Stimulated activated CD4-positive, alpha-beta T cell treated with anti-CD3 and anti-CD28 coated beads, Interleukin-4, amount 100 ng/mL, for 24 hours (primary cell): ENCODE measurements around the gene LVRN.

Experiments used
- DNase-seq: peaks from one replicate; pipeline ENCODE4 v3.0.0-alpha.2; 2020

Gene LVRN

DNA sequence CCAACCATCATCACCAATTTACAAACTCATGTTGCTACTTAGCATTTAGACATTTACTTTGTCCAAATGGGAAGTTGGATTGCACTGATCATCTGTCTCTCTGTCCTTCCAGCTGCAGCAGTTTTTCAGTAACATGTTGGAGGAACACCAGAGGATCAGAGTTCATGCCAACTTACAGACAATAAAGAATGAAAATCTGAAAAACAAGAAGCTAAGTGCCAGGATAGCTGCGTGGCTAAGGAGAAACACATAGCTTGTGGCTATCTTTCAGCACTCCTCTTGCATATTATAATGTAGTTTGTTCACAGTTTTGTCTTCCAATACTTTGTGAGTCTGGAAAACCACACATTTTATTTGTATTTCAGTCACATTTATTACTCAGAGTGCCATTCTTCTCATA, 63.6 kb downstream of the LVRN start:
- DNase-seq, result no peak

DNA sequence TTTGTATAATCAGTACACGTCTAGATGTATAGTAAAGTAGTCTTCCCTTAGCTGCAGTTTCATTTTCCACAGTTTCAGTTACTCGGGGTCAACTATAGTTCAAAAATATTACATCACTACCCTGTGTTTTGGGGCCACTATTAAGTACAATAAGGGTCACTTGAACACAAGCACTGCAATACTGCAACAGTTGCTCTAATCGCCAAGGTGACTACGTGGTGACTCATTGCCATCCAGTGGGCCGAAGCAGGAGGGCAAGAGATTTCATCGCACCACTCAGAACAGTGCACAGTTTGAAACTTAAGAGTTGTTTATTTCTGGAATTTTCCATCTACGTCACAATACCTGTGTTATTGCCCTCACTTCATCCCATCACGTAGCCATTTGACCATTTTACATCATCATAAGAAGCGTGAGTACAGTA, 69.8 kb downstream of the LVRN start, which contains the start of gene ARL14EPL:
TSS of gene ARL14EPL (plus strand) at position 379 of the 424 bp plus-strand sequence. CDS start 18,994 bp downstream, outside the sequence.
- no peak for DNase-seq

DNA sequence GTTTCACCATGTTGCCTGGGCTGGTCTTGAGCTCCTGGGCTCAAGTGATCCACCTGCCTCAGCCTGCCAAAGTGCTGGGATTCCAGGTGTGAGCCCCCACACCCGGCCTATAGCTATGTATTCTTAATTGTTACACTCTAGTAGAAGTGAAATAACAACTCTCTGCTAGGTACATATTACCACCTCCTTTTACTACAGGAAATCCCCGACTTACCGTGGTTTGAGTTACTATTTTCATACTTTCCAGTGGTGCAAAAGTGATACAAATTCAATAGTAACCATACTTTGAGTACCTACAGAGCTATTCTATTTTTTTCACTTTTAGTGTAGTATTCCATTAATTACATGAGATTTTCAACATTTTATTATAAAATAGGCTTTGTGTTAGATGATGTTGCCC, 70.7 kb downstream of the LVRN start:
- no peak for DNase-seq

DNA sequence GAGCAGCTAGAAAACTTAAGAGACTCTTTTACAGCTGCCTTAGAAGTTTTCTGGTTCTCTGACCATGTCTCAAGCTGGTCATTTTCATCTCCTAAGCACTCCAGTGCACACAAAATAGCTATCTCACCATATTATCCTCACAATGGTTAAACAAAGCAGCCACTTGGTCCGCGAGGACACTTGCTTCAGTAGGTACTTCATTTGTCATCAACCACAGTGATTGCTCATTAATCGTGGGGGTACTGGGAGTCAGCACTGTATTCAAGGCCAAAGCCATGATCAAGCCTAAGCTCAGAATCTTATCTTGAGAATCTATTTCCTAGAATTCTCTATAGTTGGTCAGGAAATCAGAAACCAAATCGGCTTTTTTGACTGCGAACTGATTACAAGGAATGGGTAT, 72.8 kb downstream of the LVRN start:
- no peak for DNase-seq

DNA sequence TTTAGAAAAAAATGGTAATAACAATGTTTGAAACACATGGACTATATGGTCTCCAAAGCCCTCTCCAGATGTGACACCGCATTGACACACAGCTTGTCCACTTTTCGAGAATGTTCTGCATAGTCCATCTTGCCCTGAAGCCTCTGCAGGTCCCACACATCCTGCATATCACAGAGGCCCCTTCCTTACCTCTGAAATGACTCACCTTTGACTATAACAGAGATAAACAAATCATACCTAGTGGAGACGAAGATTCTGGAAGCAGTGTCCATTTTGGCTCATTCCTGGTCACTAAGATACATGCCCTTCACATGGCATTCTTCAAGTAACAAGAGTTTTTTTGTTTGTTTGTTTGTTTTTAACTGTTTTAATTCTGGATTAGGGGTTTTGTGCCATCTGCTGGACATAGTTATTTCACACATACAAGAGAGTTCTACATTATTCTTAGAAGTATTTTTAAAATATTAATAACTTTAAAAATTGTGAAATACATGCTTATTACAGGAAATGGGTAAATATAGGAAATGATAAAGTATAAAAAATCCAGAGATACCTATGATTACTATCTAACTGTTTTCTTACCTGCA, 75.1 kb downstream of the LVRN start:
- DNase-seq, result no peak

DNA sequence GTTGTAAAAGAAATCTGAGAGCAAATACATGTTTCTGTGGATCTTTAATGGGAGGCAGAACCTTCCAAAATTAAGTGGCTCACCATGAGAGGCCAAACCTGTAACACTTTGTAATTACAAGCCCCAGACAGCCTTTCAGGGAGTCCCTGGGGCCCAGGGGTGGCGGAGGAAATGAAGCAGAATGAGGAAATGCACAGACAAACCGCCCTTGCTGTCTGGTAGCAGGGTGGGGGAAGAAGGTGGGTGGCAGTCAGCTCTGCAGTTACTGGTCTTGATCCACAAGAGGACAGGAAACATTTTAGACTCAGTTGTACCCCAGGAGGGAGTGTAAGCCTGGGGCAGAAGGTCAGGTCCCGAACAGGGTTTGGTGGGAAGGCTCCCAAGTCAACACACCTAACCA, 76.5 kb downstream of the LVRN start:
- no peak for DNase-seq

DNA sequence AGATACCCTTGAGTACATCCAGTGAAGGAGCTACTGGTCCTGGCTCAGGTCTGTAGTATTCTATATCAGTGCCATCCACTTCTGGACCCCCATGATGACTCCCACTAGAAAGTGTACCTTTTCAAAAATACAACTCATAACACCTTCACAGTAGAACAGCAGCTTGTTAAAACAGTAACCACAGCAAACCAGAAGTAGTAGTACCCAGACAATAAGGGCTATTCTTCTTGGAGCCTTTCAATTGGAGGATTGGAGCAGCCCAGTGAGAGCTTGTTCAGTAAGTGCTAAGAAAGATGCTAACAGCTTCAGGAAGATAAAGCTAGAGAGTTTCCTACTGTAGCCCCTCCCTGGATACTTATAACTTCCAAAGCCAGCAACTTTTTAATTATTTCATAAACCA, 80.1 kb downstream of the LVRN start:
- no peak for DNase-seq

DNA sequence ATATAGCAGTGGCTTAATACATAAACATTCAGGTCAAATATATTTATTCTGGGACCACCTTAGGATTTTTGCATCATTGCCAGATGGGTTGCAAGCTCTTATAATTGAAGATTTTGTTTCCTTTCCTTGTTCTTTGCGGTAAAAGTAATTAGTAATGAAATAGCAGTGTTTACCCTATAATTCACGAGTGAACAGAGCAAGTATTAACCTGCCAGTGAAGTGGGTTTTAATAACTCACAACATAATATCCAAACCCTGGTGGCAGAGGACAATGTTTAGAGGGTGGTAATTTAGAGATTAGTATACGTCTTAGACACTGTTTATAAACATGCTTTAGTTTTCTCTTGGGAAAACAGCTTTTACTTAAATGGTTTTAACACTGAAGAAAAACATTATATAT, 81.8 kb downstream of the LVRN start:
- DNase-seq, result no peak

DNA sequence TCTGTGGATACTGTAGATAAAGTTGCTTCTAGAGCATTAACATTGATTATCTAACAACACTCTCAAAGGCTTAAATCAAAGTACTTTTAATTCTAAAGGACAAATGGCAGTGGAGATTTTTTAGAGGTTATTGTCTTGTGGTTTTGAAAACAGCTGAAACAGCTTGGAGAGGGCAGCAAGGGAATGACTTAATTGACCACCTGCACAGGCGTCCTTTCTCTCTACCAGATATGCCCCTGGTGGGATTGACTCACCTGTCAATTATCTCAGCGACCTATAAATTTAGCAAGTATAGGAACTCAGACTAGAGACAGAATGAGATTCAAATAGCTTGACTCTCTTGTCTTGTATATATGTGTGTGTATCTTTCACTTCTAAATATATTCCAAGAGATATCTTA, 83.5 kb downstream of the LVRN start:
- no peak for DNase-seq

DNA sequence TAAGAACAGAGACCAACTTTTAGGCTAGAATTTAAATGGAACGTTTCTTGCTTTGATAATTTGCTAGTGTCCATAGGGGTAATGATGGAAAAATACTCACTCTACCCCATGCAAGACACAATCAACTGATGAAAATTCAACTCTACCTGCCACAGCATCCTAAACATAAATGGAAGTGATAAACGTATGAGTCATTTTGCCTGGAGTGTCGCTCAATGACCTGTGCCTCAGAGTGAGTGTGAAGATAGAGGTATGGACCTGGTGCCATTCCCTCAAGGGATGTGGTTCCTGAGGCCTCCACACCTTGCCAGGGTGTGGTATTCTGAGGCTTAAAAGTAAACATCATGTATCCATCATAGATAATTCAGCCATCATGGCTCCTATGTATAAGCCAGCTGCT, 84.0 kb downstream of the LVRN start:
- no peak for DNase-seq

DNA sequence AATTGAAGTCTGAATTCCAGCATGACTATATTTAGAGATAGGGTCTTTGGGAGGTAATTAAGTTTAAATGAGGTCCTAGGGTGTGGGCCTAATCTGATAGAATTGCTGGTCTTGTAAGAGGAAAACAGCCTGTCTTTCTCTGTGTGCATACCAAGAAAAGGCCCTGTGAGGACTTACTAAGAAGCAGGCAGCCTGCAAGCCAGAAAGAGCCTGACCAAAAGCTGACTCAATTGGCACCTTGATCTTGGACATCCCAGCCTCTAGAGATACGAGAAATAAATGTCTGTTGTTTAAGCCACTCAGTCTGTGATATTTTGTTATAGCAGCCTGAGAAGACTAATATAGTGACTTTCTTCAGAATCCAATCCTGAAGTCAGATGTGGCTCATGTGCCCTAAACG, 84.5 kb downstream of the LVRN start:
- no peak for DNase-seq

DNA sequence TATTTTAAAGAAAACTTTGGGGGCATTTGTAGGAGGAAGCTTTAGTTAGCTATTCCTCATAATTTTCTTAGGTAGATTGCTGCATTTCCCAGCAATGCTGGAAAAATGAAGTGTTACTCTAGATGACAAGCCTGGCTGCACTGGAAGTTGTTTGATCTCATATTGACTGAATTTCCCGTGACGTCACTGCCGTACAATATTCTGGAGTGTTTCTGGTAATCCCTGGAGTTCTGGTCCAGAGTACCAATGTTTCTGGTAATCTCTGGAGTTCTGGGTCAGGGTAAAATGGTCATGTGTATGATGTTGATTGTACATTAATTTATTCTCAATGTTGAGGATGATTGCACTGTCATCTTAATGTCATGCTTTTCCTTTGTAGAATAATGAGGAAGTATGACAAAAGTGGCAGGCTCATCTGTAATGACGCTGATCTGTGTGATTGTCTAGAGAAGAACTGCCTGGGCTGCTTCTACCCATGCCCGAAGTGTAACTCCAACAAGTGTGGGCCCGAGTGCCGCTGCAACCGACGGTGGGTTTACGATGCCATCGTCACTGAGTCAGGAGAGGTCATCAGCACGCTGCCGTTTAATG, 96.2 kb downstream of the LVRN start:
- DNase-seq, result no peak

DNA sequence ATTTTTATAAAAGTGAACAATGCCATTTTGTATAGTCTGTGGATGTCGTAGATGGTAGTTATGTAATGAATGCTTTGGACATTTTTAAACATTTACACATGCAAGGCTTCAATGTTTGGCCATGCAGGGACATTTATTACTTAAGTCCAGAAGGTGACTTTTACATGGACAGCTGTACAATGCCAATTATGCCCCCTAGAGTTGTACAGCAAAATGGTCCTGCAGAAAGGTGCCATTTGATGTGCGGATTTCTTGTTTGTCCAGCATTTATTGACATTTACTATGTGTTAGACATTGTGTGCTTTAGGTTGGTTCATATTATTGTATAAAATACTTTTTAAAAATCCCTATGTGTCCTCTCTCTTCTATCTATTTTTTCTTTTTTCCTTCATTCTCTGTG, 100.1 kb downstream of the LVRN start:
- DNase-seq, result no peak

DNA sequence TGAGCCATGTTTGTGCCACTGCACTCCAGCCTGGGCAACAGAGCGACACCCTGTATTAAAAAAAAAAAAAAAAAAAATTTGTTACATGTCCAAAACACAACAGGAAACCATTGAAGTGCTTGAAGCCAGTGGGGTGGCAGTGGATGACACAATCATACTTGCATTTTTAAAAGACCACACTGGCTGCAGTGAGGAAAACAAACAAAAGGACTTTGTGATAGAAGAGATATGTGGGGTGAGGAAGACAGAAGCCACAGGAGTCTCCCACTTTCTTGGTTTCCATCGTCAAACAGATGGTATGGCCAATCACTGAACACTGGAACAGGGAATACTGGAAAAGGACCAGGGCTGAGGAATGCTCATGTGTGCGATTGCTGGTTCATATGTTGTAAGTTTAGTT, 101.7 kb downstream of the LVRN start:
- DNase-seq, result no peak

DNA sequence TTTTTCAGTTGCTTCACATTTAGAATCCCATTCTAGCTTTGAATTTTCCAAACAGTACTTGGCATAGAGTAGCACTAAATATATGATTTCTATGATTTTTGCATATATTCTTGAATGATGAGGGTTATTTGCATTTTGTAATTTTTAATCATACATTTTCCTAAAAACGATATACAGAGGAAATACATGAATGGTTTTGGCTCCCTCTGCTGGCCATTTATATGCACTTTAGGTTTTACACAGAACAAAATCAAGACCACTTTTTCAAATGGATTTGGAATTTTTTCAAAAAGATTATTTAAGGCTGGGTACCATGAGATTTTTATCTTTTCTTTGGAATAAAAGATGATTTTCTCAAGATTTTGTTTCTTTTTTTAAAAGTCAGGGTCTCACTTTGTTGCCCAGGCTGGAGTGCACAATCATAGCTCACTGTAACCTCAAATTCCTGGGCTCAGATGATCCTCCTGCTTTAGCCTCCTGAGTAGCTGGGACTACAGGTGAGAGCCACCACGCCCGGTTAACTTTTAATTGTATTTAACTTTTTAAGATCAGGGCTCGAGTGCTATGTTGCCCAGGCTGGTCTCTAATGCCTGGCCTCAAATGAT, 105.9 kb downstream of the LVRN start:
- DNase-seq, result peak; percentile 55

DNA sequence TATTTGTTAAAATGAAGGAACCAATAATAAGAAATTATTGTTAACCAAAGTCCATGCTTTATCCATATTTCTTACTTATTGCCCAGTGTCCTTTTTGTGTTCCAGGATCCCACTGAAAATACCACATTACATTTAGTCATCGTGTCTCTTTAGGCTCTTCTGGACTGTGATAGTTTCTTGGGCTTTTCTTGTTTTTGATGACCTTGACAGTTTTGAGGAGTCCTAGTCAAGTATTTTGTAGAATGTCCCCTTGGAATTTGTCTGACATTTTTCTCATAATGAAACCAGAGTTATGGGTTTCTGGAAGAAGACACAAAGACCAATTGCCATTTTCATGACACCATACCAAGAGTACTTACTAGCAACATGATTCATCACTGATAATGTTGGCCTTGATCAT, 108.9 kb downstream of the LVRN start:
- DNase-seq, result no peak

DNA sequence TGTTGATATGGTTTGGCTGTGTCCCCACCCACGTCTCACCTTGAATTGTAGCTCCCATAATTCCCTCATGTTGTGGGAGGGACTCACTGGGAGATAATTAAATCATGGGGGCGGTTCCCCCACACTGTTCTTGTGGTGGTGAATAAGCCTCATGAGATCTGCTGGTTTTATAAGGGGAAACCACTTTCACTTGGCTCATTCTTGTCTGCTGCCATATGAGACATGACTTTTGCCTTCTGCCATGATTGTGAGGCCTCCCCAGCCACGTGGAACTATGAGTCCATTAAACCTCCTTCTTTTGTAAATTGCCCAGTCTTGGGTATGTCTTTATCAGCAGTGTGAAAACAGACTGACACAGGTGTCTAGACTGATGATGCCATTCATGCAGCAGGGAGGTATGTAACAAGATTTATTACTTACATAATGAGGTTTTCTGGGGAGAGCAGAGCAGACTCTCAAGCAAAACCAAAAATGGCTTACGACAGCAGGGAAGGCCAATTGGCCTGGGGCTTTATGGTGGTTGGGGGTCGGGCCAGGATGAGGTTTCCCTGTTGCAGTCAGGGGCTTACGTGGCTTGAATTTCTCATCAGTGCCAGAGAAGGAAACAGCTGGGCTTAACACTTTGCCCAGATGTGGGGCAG, 113.0 kb downstream of the LVRN start:
- peak; percentile 17 for DNase-seq

DNA sequence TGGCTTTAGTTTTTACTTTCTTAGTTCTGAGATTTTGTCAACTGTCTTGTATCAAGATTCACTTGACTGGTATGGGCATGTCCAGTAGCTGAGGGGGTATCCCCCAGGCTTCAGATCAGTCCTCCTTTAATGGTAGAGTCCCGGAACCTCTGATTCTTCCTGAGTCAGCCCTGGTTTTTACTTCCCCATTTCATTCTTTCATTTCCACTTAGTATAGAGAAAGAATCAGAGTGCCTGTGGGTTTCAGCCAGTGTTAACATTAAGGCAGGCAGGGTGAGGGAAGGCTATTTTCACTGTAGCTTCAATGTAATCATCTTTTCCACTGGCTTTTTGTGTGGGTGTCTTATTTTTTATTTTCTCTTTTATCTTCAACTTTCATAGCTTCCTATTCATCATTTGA, 114.2 kb downstream of the LVRN start:
- DNase-seq, result peak; percentile 33
